Spleen (tissue), 7 donors: Measurements from ENCODE around the gene MLH3.

Experiments
- POLR2A ChIP-seq, 3 donors: fragments of 450-650 bp; IDR thresholded peaks; one replicate each; pipeline ENCODE4 v1.5.1; 2017; ENCODE audit warnings: antibody characterized with exemption in 3 of 3, mild to moderate bottlenecking in 1 of 3
- POLR2AphosphoS5 ChIP-seq, 3 donors: sonication (generic); formaldehyde crosslinking; IDR thresholded peaks; one replicate each; pipeline ENCODE4 v1.5.1; 2017; ENCODE audit warnings: antibody characterized with exemption in 3 of 3
- TF ChIP-seq, protein P1 (sequence below), 11 experiments: fragments of 200-600 bp in 7 of 11; fragments of 450-650 bp in 4 of 11; sonication (generic) in 4 of 11; IDR thresholded peaks in 8 of 11; conservative IDR thresholded peaks in 3 of 11; 1 replicate in 7 of 11; 2 replicates in 4 of 11; pipeline versions ENCODE4 v1.4.0 to v1.8.0; 2016 to 2021; ENCODE audit warnings: antibody characterized with exemption in 11 of 11, inconsistent platforms in 4 of 11, mild to moderate bottlenecking in 1 of 11
- donor health status: DM: no; HTN: no; CAD: no; lungs with moderate emphysema.
- donor health status: DM: no; HTN: no; CAD: no.
- donor health status: DM: no; HTN: no; CAD: no.

- TF ChIP-seq, protein P1, sequence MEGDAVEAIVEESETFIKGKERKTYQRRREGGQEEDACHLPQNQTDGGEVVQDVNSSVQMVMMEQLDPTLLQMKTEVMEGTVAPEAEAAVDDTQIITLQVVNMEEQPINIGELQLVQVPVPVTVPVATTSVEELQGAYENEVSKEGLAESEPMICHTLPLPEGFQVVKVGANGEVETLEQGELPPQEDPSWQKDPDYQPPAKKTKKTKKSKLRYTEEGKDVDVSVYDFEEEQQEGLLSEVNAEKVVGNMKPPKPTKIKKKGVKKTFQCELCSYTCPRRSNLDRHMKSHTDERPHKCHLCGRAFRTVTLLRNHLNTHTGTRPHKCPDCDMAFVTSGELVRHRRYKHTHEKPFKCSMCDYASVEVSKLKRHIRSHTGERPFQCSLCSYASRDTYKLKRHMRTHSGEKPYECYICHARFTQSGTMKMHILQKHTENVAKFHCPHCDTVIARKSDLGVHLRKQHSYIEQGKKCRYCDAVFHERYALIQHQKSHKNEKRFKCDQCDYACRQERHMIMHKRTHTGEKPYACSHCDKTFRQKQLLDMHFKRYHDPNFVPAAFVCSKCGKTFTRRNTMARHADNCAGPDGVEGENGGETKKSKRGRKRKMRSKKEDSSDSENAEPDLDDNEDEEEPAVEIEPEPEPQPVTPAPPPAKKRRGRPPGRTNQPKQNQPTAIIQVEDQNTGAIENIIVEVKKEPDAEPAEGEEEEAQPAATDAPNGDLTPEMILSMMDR (IDR thresholded peaks at IDR 0.05 in 8 of 11, conservative IDR thresholded peaks at IDR 0.05 in 3 of 11) = no peak
- TF ChIP-seq POLR2A (IDR thresholded peaks at IDR 0.05) = no peak
- TF ChIP-seq POLR2AphosphoS5 (IDR thresholded peaks at IDR 0.05) = no peak
Measured at GRCh38 chr14:74964787-74965485, 86.3 kb downstream of the MLH3 start.
